Trophoblast cell (in vitro differentiated cells and primary cell): ENCODE data around the gene PLXNA1.

Experiments used
- DNase-seq, 2 donors: peaks; one replicate each; pipeline ENCODE4 v3.0.0-alpha.2; 2016
- H2AFZ ChIP-seq: 2 replicates; pipeline ENCODE4 v1.6.1; 2013; ENCODE audit warnings: low read length, moderate library complexity, mild to moderate bottlenecking; ENCODE audit not compliant: insufficient read depth, poor library complexity
- H2AK5ac ChIP-seq: 2 replicates; pipeline ENCODE4 v1.6.1; 2013; ENCODE audit warnings: mild to moderate bottlenecking, low read length
- H2BK120ac ChIP-seq: 2 replicates; pipeline ENCODE4 v1.6.1; 2013; ENCODE audit warnings: low read length, mild to moderate bottlenecking, moderate library complexity; ENCODE audit not compliant: insufficient read depth, poor library complexity
- H2BK12ac ChIP-seq: 2 replicates; pipeline ENCODE4 v1.6.1; 2013; ENCODE audit warnings: mild to moderate bottlenecking, low read length, moderate library complexity
- H2BK5ac ChIP-seq: 2 replicates; pipeline ENCODE4 v1.6.1; 2013; ENCODE audit warnings: low read length, low read depth, moderate library complexity, mild to moderate bottlenecking; ENCODE audit not compliant: poor library complexity
- H3K14ac ChIP-seq: 2 replicates; pipeline ENCODE4 v1.6.1; 2013; ENCODE audit warnings: mild to moderate bottlenecking, low read length
- H3K18ac ChIP-seq: 2 replicates; pipeline ENCODE4 v1.6.1; 2013; ENCODE audit warnings: mild to moderate bottlenecking, low read length
- H3K23ac ChIP-seq: 2 replicates; pipeline ENCODE4 v1.6.1; 2013; ENCODE audit warnings: low read length
- H3K27ac ChIP-seq: 2 replicates; pipeline ENCODE4 v1.5.1; 2013; ENCODE audit warnings: low read depth, mild to moderate bottlenecking, inconsistent platforms, low read length, moderate library complexity
- H3K27me3 ChIP-seq: 2 replicates; pipeline ENCODE4 v1.6.1; 2013; ENCODE audit warnings: inconsistent platforms, mild to moderate bottlenecking, low read length, moderate library complexity; ENCODE audit not compliant: insufficient read depth
- H3K36me3 ChIP-seq, 2 experiments: 1 replicate in 1 of 2; 2 replicates in 1 of 2; pipeline ENCODE4 v1.6.1; 2013; ENCODE audit warnings: low read length in 2 of 2, mild to moderate bottlenecking in 2 of 2, moderate library complexity in 1 of 2; ENCODE audit not compliant: insufficient read depth in 2 of 2, control insufficient read depth in 1 of 2
- H3K4ac ChIP-seq: 2 replicates; pipeline ENCODE4 v1.6.1; 2013; ENCODE audit warnings: low read depth, mild to moderate bottlenecking, low read length, moderate library complexity
- H3K4me1 ChIP-seq, 2 experiments: 1 replicate in 1 of 2; 2 replicates in 1 of 2; pipeline ENCODE4 v1.6.1; 2013; ENCODE audit warnings: low read length in 2 of 2, mild to moderate bottlenecking in 2 of 2, moderate library complexity in 1 of 2; ENCODE audit not compliant: insufficient read depth in 2 of 2, control insufficient read depth in 1 of 2
- H3K4me2 ChIP-seq: 2 replicates; pipeline ENCODE4 v1.6.1; 2013; ENCODE audit warnings: inconsistent platforms, mild to moderate bottlenecking, low read length, moderate library complexity
- H3K4me3 ChIP-seq: 2 replicates; pipeline ENCODE4 v1.5.1; 2013; ENCODE audit warnings: mild to moderate bottlenecking, low read depth, low read length, inconsistent platforms
- H3K79me1 ChIP-seq: one replicate; pipeline ENCODE4 v1.6.1; 2013; ENCODE audit warnings: low read length
- H3K79me2 ChIP-seq: 2 replicates; pipeline ENCODE4 v1.6.1; 2013; ENCODE audit warnings: low read length, mild to moderate bottlenecking; ENCODE audit not compliant: control insufficient read depth, insufficient read depth, poor library complexity
- H3K9ac ChIP-seq: 2 replicates; pipeline ENCODE4 v1.6.1; 2013; ENCODE audit warnings: mild to moderate bottlenecking, low read length
- H3K9me3 ChIP-seq: 2 replicates; pipeline ENCODE4 v1.6.1; 2013; ENCODE audit warnings: low read depth, mild to moderate bottlenecking, control low read depth, inconsistent platforms, low read length; ENCODE audit not compliant: insufficient read depth
- H4K12ac ChIP-seq: 2 replicates; pipeline ENCODE4 v1.6.1; 2013; ENCODE audit warnings: low read depth, mild to moderate bottlenecking, low read length, moderate library complexity
- H4K8ac ChIP-seq: 2 replicates; pipeline ENCODE4 v1.6.1; 2013; ENCODE audit warnings: low read depth, mild to moderate bottlenecking, low read length, moderate library complexity
- H4K91ac ChIP-seq: one replicate; pipeline ENCODE4 v1.6.1; 2013; ENCODE audit warnings: low read depth, mild to moderate bottlenecking, low read length, moderate library complexity
- WGBS: extraction: QIAGEN DNeasy Blood & Tissue Kit; methylation state at CpG from one replicate; pipeline ENCODE4 v1.1.7; 2013; ENCODE audit warnings: missing lambda C conversion rate; ENCODE audit not compliant: insufficient read length, insufficient coverage; ENCODE audit errors: extremely low coverage; 5-methylcytosine and 5-hydroxymethylcytosine counted together

The PLXNA1 gene

GRCh38 chr3:127016461-127016860, 33.5 kb downstream of the PLXNA1 start:
- Histone ChIP-seq H3K9me3 (peaks cover 2% of the 10 kb centered on the region), H4K91ac (no peak overlapping the region), H3K14ac (no peak overlapping the region), H3K79me2 (no peaks in the 10 kb centered on the region), H3K27me3 (no peaks in the 10 kb centered on the region), H2BK120ac (no peak overlapping the region), H2BK5ac (no peak overlapping the region), H3K36me3 (peaks cover 85 to 92% of the 10 kb centered on the region in 2 experiments), H2BK12ac (no peak overlapping the region), H4K12ac (no peak overlapping the region), H4K8ac (no peak overlapping the region), H3K4me2 (no peak overlapping the region), H3K4ac (no peak overlapping the region), H3K9ac (no peak overlapping the region), H2AFZ (no peak overlapping the region), H3K4me3 (no peak overlapping the region), H3K4me1 (peaks cover 5 to 6% of the 10 kb centered on the region in 2 experiments), H3K18ac (no peak overlapping the region), H3K23ac (no peak overlapping the region), H3K79me1 (peaks cover 2% of the 10 kb centered on the region), H3K27ac (no peak overlapping the region), H2AK5ac (no peak overlapping the region)
- DNase-seq, result no peak
- WGBS, result no CpG with 5 or more reads among the region's 15 CpGs

DNA sequence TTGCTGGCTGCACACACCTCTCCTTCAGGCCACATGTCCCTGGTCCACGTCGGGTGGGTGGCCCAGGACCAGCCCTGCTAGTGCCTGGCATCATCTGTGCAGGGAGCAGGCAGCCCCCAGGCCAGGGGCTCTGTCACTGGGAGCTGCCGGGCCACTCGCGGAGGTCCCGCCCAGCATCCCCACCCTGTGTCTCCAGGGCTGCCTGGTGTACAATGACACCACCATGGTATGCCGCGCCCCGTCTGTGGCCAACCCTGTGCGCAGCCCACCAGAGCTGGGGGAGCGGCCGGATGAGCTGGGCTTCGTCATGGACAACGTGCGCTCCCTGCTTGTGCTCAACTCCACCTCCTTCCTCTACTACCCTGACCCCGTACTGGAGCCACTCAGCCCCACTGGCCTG, 34.3 kb downstream of the PLXNA1 start:
- Histone ChIP-seq H3K79me1 (no peaks in the 10 kb centered on the region), H3K79me2 (no peaks in the 10 kb centered on the region), H2AFZ (no peak overlapping the region), H3K18ac (no peak overlapping the region), H2BK12ac (no peak overlapping the region), H3K14ac (no peak overlapping the region), H3K23ac (no peak overlapping the region), H4K91ac (no peak overlapping the region), H3K4me1 (peaks cover 5 to 6% of the 10 kb centered on the region in 2 experiments), H3K4me3 (no peak overlapping the region), H2BK120ac (no peak overlapping the region), H3K9ac (no peak overlapping the region), H3K27ac (no peak overlapping the region), H2AK5ac (no peak overlapping the region), H4K8ac (no peak overlapping the region), H3K4ac (no peak overlapping the region), H3K36me3 (peaks cover 88 to 93% of the 10 kb centered on the region in 2 experiments), H3K4me2 (no peak overlapping the region), H4K12ac (no peak overlapping the region), H3K9me3 (peaks cover 2% of the 10 kb centered on the region), H3K27me3 (no peaks in the 10 kb centered on the region), H2BK5ac (no peak overlapping the region)
- WGBS, result no CpG with 5 or more reads among the region's 16 CpGs
- DNase-seq, result no peak

DNA sequence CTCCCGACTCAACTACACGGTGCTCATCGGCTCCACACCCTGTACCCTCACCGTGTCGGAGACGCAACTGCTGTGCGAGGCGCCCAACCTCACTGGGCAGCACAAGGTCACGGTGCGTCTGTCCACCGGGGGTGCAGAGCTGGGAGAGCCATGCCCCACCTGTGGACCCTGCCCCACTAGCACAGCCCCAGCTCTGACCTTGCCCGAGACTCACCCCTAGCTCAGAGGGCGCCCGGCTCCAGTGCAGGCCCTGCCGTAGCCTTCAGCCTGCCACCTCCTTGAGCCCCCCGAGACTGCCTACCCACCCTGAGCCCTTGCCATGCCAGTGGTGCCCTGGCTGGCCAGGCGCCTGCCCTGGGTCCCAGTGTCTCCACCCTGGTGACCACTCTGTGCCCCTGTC, 34.9 kb downstream of the PLXNA1 start:
- H3K9me3 ChIP-seq, result peaks cover 2% of the 10 kb centered on the region
- H3K36me3 ChIP-seq, result peaks cover 88 to 93% of the 10 kb centered on the region in 2 experiments
- H4K91ac ChIP-seq, result no peak overlapping the region
- H2BK5ac ChIP-seq, result no peak overlapping the region
- H3K18ac ChIP-seq, result no peak overlapping the region
- DNase-seq, result no peak
- H3K27ac ChIP-seq, result no peak overlapping the region
- H3K14ac ChIP-seq, result no peak overlapping the region
- no peak overlapping the region for H2AK5ac ChIP-seq
- no peak overlapping the region for H3K4ac ChIP-seq
- H3K4me1 ChIP-seq, result peaks cover 5 to 6% of the 10 kb centered on the region in 2 experiments
- no peak overlapping the region for H3K23ac ChIP-seq
- H4K8ac ChIP-seq, result no peak overlapping the region
- no peak overlapping the region for H2BK12ac ChIP-seq
- H3K4me2 ChIP-seq, result no peak overlapping the region
- H4K12ac ChIP-seq, result no peak overlapping the region
- no peaks in the 10 kb centered on the region for H3K79me1 ChIP-seq
- H3K4me3 ChIP-seq, result no peak overlapping the region
- no peak overlapping the region for H3K9ac ChIP-seq
- no peak overlapping the region for H2BK120ac ChIP-seq
- WGBS, result no CpG with 5 or more reads among the region's 17 CpGs
- H3K79me2 ChIP-seq, result no peaks in the 10 kb centered on the region
- no peak overlapping the region for H2AFZ ChIP-seq
- H3K27me3 ChIP-seq, result no peaks in the 10 kb centered on the region

- H3K14ac ChIP-seq, result no peak overlapping the region
- no peak overlapping the region for H3K27ac ChIP-seq
- no peaks in the 10 kb centered on the region for H3K79me2 ChIP-seq
- no peaks in the 10 kb centered on the region for H3K79me1 ChIP-seq
- H2BK12ac ChIP-seq, result no peak overlapping the region
- DNase-seq, result no peak
- H4K12ac ChIP-seq, result no peak overlapping the region
- H4K8ac ChIP-seq, result no peak overlapping the region
- no peaks in the 10 kb centered on the region for H3K27me3 ChIP-seq
- no peak overlapping the region for H3K9ac ChIP-seq
- no peak overlapping the region for H2BK5ac ChIP-seq
- H3K4me2 ChIP-seq, result no peak overlapping the region
- no peak overlapping the region for H2AFZ ChIP-seq
- no peak overlapping the region for H2AK5ac ChIP-seq
- no peak overlapping the region for H3K4me3 ChIP-seq
- no peak overlapping the region for H4K91ac ChIP-seq
- H3K4ac ChIP-seq, result no peak overlapping the region
- no peak overlapping the region for H3K18ac ChIP-seq
- peaks cover 88 to 95% of the 10 kb centered on the region in 2 experiments for H3K36me3 ChIP-seq
- H2BK120ac ChIP-seq, result no peak overlapping the region
- peaks cover 5 to 6% of the 10 kb centered on the region in 2 experiments for H3K4me1 ChIP-seq
- WGBS, result no CpG with 5 or more reads among the region's 20 CpGs
- peaks cover 2% of the 10 kb centered on the region for H3K9me3 ChIP-seq
- H3K23ac ChIP-seq, result no peak overlapping the region
Measured at GRCh38 chr3:127018306-127018828, 35.5 kb downstream of the PLXNA1 start.
